Fibroblast of skin of abdomen (primary cell): ENCODE results near the gene CA10.
A peak's percentile ranks its signal among the peaks of the same experiment; 100 is the strongest.

ENCODE experiments used
- DNase-seq: peaks from one replicate; pipeline ENCODE4 v3.0.0-alpha.2; 2013

Gene CA10

DNA sequence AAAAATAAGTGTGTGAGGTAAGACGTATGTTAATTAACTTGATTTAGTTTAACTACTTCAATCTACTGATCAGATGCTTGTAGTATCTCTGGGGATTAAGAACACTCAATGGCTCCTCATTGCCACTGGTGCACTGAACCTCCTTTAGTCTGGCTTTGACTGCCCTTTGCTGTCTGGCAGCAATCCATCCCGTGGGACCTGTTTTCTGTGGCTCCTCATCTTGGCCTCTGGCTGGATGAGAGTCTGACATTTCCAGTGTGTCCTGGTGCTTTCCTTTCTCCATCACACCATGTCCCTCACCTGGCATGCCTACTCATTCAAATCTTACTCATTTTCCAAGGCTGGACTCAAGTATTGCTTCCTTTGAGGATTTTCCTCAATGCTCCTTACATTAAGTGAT, 212.2 kb downstream of the CA10 start:
- DNase-seq: no peak

DNA sequence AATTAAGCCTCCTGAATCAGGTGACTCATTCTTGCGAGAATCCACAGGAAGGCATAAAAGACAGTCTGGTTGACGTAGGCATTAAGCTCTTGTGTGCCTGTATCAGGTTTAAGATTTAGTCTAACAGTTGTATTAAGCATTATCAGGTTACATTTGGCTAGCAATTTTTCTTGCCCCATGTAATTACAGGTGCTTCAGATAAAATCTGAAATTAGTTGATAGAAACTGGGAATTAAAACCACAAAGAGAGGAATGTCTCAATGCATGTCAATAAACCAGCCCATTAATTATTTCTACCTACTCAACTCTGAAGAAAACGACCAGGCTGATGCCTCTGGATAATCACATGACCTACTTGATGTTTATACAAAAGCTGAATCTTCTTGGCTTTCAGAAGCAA, 217.2 kb downstream of the CA10 start:
- no peak for DNase-seq

DNA sequence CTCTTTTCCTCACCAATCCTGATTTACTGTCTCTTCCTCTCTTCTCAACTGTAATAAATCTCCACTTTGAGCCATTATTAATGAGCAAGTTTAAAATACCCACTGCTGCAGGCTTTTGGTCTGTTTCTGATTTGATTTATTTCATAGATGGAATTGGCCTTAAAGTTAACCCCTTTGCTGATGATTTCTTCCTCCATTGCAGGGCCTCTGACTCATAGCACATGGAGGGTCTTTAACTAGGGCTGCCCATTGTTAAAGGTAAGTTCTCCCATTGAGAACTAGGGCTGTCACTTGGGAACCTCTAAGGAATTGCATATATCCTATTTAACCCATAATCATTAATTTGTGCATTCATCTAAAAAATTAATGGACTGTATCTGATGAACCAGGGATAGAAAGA, 221.2 kb downstream of the CA10 start:
- no peak for DNase-seq

DNA sequence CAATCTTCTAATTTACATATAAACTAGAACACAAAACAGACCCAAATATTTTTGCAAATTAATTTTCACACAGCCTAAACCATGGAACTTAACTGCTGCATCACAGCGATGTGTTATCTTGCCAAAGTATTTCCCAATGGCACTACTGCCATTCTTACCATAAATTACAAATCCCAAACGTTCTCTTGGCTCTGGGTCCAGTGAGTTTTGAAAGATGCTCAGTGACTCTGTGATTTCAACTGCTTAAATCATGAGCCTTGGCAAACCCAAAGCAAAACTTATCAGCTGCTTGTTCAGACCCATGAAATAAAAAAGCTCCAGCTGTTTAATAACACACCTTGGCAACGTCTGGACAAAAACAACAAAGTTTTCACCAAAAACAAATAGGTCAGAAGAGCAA, 223.0 kb downstream of the CA10 start:
- no peak for DNase-seq

DNA sequence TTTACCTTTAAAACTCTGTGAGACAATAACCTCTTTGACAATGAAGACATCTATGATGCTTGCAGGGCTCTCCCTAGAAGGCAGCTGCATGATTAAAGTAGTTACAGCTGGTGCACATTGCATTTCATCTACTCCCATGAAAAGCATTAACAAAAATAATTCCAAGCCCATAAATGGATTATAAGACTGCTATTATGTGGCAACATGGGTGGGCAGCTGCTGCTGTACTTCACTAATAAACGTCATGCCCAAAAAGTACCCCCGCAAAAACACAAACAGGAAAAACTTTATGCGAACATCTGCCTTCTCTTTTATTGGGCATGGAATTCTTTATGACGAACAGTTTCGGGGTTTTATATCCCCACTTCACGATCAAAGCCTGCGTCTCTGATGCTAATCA, 224.9 kb downstream of the CA10 start:
- no peak for DNase-seq

DNA sequence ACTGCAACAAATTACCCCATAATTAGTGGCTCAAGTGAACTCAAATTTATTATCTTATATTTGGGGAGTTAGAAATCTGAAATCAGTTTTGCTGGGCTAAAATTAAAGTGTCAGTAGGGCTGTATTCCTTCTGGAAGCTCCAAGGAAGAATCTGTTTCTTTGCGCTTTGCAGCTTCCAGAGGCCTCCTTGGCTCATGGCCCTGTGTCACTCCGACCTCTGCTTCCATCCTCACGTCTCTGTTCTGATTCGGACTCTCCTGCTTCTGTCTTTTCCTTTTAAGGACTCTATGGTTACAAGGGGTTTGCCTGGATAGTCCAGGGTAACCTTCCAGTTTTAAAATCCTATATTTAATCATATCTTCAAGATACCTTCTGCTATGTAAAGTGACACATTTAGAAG, 232.1 kb downstream of the CA10 start:
- no peak for DNase-seq

DNA sequence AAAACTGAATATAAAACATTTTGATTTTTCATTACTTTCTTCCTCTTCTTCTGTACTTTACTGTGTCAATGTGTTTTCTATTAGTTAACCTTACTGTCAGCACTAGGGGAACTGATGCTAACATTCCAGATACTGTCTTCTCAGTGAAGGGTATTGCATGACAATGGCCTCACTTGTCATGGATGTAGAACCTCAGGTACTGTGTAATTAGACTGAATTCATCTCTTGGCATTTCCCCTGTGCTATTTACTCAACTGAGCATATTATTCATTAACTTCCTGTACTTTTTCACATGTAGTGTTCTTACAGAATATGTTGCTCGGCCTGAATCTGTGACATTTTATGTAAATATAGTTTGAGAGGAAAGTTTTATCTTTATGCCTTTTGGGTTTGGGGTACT, 237.0 kb downstream of the CA10 start:
- DNase-seq: no peak

DNA sequence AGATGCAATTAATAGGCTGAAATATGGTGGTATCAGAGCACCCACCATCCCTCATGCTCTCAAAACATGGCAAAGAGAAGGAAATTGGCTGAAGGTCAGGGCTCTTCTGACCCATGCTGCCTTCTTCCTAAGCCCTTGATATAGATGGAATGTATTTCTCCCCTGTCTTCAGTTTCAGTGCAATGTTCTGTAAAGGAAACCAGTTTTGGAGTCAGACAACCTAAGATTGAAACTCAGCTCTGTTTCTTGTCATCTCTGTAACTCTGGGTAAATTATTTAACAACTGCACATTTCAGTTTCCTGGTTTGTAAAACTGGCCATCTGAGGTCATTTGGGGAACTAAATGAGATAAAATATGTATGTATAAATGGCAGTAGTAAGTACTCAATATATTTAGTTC, 243.9 kb downstream of the CA10 start:
- no peak for DNase-seq

DNA sequence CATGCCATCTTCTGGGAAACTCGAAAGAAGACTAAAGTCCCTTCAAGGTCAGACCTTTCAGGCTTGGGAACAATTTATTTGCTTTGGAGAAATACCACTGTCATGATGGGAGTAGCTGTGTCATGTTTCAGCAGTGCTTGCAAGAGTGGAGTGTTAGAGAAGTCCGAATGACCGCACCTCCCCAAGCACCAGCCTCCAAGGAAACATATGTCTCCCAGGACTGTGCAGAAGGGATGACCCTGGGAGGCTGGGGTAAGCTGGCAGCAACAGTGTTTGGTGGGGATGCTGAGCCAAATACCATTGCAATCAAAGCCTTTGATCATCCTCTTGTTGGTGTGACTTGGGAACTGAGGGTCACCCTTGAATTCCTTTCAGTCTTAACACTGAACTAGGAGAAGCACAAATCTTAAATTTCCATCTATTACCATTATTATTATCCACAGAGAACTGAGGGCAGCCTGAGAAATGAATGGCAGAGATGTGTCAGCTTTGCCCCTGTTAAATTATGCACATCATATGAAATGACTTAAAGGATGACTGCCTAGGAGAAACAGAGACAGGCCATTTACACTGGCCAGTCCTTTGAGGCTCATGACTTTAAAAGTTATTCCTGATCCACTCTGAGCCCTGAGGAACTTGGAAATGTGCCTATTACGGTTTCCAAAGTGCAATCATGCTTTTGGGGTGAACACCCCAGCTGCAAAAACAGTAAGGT, 244.9 kb downstream of the CA10 start:
- DNase-seq: no peak

DNA sequence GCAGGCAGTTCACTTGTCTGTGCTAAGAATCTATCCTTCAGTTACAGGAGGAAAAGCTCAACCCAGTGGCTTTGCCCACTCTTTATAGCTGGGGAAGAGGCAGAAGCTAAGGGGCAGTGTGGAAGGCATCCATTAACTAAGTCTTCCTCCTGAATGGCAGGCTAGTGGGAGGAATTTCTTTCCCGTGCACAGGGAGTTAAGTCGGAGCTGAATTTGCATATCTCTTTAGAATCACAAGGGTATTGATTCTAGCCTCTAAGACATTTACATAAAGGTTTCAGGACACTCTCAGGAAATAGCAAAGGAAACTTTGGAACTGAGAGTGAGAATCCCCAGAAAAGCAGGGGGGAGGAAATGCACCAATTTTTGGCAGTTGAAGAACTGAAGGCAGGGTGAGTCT, 245.6 kb downstream of the CA10 start:
- no peak for DNase-seq

DNA sequence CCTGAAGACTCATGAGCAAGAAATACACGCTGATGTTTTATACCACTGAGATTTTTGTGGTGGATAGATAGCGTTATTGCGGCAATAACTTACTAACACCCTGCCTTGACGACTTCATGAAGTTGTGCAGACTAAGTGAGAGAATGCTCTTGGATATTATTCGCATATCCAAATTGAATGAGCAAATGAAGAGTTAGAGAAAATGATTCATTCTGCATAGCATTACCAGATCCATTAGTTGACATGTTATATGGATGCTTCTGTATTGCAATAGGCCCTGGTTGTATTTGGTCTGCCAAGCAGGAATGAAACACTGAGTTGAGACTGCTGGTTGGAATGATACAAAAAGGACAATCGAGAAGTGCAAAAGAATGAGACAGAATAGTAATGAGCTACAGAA, 247.3 kb downstream of the CA10 start:
- DNase-seq: no peak

DNA sequence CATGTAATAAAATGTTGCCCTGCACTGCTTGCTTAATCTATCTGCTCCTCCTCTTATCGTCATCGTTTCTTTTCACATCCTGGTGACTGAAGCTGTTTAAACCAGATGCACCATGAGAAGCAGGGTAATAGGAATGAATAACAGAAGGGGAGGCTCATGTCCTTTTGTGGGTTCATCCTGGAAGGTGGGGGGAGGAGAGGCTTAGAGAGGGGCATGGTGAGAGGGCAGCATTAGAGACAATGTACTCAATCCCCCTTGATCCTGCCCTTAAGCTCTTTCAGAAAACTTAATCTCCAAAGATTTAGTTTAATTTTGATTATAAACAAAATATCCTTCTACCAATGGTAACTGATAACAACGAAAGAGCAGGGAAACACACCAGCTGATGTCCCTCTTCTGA, 248.5 kb downstream of the CA10 start:
- DNase-seq: no peak

DNA sequence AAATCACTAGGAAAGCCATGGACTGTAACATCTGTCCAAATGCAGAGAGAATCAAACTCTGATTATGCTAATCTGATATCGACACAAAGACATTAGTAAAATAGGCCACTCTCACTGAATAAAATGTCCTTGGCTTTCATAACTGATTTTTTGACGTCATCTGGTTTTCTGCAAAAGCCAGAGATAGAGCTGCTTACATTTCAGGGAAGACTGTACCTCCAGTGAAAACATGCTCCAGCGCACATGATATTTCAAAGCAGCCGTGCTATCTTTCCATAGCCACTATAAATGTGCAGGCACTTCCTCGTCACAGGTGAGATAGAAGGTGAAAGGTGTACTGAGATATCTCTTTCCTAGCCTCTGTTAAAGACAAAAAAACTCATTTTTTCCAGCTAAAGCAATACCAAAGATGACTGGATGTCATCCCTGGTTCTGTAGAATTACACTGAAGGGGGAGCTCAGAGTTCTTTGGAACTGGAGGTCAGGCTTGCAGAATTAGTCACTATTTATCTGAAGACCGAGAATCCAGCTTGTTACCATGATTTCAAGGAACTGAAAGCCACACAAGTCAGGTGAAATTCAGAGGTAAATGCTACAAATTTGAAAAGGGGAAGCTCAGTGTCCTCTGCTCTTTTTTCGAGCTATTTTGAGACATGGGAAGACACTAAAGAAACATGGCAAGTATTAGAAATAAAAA, 249.5 kb downstream of the CA10 start:
- no peak for DNase-seq

DNA sequence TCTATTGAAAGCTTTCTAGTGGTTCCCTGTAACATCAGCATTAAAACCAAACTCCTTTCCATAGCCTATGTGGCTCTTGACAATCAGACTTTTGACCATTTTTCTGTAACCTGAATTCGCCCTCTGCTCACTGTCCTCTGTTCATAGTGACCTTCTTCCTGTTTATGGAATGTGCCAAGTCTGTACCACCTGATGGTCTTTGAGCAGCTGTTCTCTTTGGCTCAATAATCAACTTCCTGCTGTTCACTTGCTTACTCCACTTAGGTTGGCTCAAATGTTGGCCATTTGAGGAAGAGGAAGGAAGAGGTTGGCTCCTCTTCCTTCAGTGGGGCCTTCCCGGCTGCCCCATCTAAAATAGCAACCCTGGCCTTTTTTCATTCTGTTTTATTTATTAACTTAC, 251.5 kb downstream of the CA10 start:
- no peak for DNase-seq

DNA sequence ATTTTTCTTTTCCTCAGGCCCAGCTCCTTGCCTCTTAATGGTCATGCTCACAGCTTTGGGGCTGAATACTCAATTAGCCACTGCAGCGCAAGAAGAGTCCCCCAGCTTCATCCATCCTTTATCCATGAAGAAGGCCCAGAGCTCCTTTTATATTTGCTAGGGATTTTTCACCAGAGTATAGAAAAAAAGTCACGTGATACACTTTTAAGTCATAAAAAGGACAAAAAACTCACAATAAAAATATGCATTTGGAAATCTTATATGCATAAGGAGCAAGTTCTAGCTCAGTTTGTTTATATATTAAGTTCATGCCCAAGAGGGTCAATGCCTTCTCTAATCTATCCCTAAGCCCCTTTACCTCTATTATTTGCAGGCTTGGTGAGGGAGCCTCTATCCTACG, 254.1 kb downstream of the CA10 start:
- DNase-seq: no peak

DNA sequence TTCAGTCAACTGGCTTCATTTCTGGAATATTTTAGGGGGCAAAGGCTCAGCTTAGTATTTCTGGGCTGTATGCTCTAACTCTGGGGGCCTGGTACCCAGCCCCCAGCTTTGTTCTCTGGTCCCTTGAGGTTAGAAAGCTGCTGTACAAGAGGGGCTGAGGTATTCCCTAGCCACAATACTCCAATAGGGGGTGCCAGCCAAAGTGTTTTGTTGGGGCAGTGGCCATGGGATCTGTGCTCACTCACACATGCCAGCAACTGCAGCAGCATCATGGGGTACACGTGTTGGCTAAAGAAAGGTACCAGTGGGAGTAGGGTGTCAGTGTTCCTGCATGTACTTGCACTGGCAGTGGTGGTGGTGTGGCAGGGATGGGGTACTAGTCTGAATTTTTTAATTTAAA, 257.3 kb downstream of the CA10 start:
- DNase-seq: no peak

DNA sequence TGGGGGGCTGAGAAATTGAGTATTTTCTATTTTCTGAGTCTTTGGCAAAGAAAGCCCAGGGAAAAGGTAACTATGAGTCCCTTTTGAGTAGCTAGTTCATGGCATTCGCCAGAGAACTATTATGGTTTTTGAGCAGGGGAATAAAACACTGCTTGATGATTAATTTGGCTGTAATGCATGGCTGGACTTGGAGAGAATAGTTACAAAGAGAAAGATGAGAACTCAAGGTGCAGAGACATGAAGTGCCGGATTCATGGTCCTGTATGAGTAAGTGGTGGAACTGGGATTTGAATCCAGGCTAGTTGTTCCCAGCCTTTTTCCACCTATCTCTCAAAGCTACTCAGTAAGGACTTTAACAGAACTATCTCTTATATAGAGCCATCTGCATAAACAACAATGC, 266.6 kb downstream of the CA10 start:
- no peak for DNase-seq

DNA sequence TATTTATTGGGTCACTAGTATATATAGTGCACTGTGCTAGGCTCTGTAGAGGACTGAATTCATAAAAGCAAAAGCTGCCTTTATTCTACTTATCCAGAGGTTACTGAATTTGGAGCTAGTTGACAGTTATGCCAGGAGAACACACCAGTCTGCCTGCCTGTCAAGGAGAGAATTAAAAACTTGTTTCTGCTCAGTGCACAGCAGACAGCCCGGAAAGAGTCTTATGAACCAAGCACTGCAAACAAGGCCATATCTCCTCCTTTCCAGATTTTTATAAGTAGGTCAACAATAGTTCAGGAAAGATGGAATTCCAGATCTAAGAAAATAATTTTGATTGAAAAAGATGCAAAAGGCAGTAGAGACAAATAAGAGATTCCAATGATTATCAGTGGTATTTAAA, 267.8 kb downstream of the CA10 start:
- DNase-seq: no peak

DNA sequence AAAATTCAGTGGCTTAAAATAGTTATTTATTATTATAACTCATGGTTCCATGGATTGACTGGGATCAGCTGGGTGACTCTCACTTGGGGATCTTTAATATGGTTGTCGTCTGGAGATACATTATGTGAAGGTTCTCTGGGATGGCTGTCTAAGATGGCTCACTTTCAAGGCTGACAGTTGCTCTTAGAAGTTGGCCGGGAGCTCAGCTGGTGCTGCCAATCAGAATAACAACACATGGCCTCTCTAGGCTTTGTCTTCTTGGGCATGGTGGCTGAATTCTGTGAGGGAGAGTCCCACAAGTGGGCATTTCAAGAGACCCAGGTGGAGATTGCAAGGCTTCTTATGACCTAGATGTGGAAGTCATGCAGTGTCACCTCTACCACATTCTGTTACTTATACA, 269.7 kb downstream of the CA10 start:
- no peak for DNase-seq

DNA sequence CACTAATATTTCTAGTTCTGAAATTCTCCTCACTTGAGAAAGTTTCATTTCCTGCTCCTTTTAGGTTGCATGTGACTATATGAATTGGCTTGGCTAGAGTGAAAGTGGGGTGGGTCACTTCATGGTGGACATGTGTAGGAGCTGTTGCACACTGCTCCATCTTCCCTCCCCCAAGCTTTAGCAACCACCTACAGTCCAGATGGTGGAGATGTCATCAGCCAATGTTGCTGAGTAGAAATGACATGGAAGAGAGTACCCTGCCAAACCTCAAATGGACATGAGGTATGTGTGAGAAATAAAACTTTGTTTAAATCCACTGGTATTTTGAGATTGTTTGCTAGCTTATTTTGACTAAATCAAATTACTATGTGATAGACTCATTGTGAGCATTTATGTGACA, 281.5 kb downstream of the CA10 start:
- no peak for DNase-seq

DNA sequence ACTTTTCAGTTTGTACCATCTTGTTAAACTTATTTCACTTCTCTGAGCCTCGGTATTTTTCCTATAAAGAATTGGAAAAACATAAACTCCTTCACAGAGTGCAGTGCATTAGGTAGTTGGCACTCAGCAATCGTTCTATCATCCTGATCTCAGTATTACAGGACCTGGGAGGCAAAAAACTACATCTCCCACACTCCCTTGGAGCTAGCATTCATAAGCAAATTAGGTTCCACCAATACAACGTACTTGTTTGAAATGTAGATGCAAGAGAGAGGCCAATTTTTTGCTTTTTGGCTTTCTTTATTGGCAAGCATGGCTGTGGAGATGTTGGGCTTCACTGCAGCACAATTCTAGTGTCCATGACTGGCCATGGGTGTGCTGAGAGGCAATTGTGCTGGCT, 285.2 kb downstream of the CA10 start:
- DNase-seq: no peak

DNA sequence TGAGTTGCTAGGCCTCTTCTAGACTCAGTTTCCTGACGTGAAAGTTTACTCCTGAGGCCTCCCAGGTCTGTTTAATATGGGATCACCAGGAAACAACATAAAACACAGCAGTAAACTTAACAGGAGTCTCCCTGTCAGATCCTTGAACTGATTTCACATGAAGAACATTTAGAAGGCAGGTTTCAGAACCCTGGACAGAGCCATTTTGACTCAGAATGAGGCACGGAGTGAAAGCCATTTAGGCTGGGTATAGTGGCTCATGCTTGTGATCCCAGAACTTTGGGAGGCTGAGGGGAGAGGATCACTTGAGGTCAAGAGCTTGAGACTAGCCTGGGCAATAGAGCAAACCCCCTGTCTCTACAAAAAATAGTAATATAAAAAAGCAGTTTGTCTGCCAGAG, 289.1 kb downstream of the CA10 start:
- no peak for DNase-seq

DNA sequence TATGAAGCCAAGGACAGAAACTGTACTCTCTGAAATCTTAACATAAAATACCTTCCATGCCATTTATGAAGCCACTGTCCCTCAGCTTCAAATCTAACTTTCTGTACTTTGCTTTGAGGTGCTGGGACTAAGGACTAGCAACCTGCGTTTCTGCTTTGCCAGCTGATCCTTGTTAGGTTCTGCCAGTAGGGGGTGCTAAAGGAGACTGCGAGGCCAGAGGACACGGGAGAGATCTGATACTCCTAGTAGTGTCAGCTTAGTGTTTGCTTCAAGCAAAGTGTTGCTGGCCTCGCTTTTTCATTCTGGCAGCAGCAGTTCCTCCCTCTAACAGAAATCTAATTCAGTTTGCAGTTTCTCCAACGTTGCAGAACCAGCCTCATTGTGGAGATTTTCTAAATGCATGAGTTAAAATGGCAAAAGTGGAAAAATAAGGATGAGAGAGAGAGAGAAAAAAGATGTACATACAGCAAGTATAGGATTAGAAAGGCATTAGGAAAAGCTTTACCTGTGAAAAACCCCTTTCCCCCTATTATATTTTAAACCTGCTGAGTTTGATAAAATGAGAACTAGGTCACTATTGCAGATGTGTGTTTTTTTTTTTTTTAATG, 297.5 kb downstream of the CA10 start:
- DNase-seq: peak; percentile 8

DNA sequence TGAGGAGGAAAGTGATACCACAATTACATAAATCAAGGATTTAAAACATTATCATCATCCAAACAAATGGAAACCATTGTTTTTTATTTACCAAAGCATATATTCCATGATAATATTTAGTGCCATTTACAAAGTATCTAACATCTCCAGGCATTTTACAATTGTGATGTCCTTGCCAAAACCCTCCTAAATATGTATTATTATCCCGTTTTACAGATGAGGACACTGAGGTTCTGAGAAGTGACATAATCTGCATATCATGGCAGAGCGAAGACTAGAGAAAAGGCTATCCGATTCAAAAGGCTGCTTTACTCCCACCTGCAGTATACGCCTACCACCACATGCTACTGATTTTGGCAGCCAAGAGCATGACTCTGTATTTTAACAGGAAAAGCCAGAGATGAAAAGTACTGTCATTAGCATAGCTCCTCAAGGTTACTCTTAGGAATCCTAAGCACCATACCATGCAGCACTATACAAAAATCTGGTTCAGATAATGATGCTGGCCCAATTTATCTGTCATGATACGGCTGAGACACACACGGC, 301.4 kb downstream of the CA10 start:
- no peak for DNase-seq
